ENCODE data around the gene KCNQ1. TPM values are rescaled to one million over a fixed set of nuclear protein-coding genes. Genes with fewer than 3 reads are reported as not detected.

Gene KCNQ1
- total and polyA plus RNA-seq, 2 donors (not counting 1 experiment from before 2014, with no cell fraction given), result 21.5 to 28.8 TPM

- no peak for TF ChIP-seq EZH2 (IDR thresholded peaks at IDR 0.05; ENCODE audit: borderline replicate concordance, insufficient read depth, low read depth, low read length, poor library complexity, severe bottlenecking)
- TF ChIP-seq, protein P1, sequence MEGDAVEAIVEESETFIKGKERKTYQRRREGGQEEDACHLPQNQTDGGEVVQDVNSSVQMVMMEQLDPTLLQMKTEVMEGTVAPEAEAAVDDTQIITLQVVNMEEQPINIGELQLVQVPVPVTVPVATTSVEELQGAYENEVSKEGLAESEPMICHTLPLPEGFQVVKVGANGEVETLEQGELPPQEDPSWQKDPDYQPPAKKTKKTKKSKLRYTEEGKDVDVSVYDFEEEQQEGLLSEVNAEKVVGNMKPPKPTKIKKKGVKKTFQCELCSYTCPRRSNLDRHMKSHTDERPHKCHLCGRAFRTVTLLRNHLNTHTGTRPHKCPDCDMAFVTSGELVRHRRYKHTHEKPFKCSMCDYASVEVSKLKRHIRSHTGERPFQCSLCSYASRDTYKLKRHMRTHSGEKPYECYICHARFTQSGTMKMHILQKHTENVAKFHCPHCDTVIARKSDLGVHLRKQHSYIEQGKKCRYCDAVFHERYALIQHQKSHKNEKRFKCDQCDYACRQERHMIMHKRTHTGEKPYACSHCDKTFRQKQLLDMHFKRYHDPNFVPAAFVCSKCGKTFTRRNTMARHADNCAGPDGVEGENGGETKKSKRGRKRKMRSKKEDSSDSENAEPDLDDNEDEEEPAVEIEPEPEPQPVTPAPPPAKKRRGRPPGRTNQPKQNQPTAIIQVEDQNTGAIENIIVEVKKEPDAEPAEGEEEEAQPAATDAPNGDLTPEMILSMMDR (IDR thresholded peaks at IDR 0.05), result no peak
- Histone ChIP-seq H3K4me3 (ENCODE audit: control extremely low read depth in 1 of 5, extremely low read depth in 1 of 5, insufficient read depth in 1 of 5, low read depth in 2 of 5, low read length in 4 of 5) (no peak overlapping the region), H3K4me1 (ENCODE audit: control insufficient read depth in 2 of 2, insufficient read depth in 2 of 2, low read length in 2 of 2) (no peaks in the 10 kb centered on the region), H2AFZ (ENCODE audit: insufficient read depth, low read depth, low read length, poor library complexity, severe bottlenecking) (no peak overlapping the region), H3K9me3 (ENCODE audit: control extremely low read depth in 1 of 3, control insufficient read depth in 2 of 3, insufficient read depth in 1 of 3, low read length in 2 of 3) (peaks cover 4 to 20% (median 14%) of the 10 kb centered on the region in 3 donors), H4K20me1 (ENCODE audit: control insufficient read depth, insufficient read depth, low read length, poor library complexity, severe bottlenecking) (no peaks in the 10 kb centered on the region), H3K9ac (ENCODE audit: low read length) (no peak overlapping the region), H3K4me2 (replicated peaks; ENCODE audit: low read depth, low read length, poor library complexity, severe bottlenecking) (no peak overlapping the region), H3K27ac (ENCODE audit: low read length in 2 of 2) (no peak overlapping the region), H3K27me3 (replicated peaks in 1 of 4; ENCODE audit: control extremely low read depth in 1 of 4, control insufficient read depth in 3 of 4, insufficient read depth in 4 of 4, low read length in 3 of 4) (no peaks in the 10 kb centered on the region), H3K79me2 (ENCODE audit: control insufficient read depth, insufficient read depth, low read length) (peaks cover 6% of the 10 kb centered on the region), H3K36me3 (replicated peaks in 1 of 2; ENCODE audit: control extremely low read depth in 1 of 2, control insufficient read depth in 1 of 2, extremely low read depth in 1 of 2, insufficient read depth in 2 of 2, low read length in 1 of 2) (peaks cover 0 to 4% of the 10 kb centered on the region in 2 experiments)
- ChIA-PET POLR2A (no interaction called here), CTCF (no interaction called here)
- Mint-ChIP-seq H3K27ac (no peak overlapping the region), H3K4me3 (no peak overlapping the region), H3K4me1 (no peaks in the 10 kb centered on the region), H3K9me3 (ENCODE audit: insufficient read depth) (peaks cover 3% of the 10 kb centered on the region), H3K27me3 (no peaks in the 10 kb centered on the region)
- DNase-seq (no peak), ATAC-seq (ENCODE audit: low read depth) (no peak)
- no CpG with 5 or more reads among the region's 1 CpG for WGBS (ENCODE audit: insufficient coverage)
- intact Hi-C loops (cut with micrococcal nuclease), result no loop called here
These were observed 212.1 kb downstream of the KCNQ1 start for GRCh38 chr11:2656859-2657258.

GRCh38 chr11:2657697-2658284 lies 213.0 kb downstream of the KCNQ1 start:
- Histone ChIP-seq H3K4me2 (replicated peaks; ENCODE audit: low read depth, low read length, poor library complexity, severe bottlenecking) (no peak overlapping the region), H3K27ac (ENCODE audit: low read length in 2 of 2) (no peak overlapping the region), H3K27me3 (replicated peaks in 1 of 4; ENCODE audit: control extremely low read depth in 1 of 4, control insufficient read depth in 3 of 4, insufficient read depth in 4 of 4, low read length in 3 of 4) (no peaks in the 10 kb centered on the region), H3K4me3 (ENCODE audit: control extremely low read depth in 1 of 5, extremely low read depth in 1 of 5, insufficient read depth in 1 of 5, low read depth in 2 of 5, low read length in 4 of 5) (no peak overlapping the region), H3K9ac (ENCODE audit: low read length) (no peak overlapping the region), H3K9me3 (ENCODE audit: control extremely low read depth in 1 of 3, control insufficient read depth in 2 of 3, insufficient read depth in 1 of 3, low read length in 2 of 3) (peaks cover 4 to 15% (median 14%) of the 10 kb centered on the region in 3 donors), H3K36me3 (replicated peaks in 1 of 2; ENCODE audit: control extremely low read depth in 1 of 2, control insufficient read depth in 1 of 2, extremely low read depth in 1 of 2, insufficient read depth in 2 of 2, low read length in 1 of 2) (peaks cover 0 to 4% of the 10 kb centered on the region in 2 experiments), H2AFZ (ENCODE audit: insufficient read depth, low read depth, low read length, poor library complexity, severe bottlenecking) (no peak overlapping the region), H3K79me2 (ENCODE audit: control insufficient read depth, insufficient read depth, low read length) (peaks cover 6% of the 10 kb centered on the region), H4K20me1 (ENCODE audit: control insufficient read depth, insufficient read depth, low read length, poor library complexity, severe bottlenecking) (no peaks in the 10 kb centered on the region), H3K4me1 (ENCODE audit: control insufficient read depth in 2 of 2, insufficient read depth in 2 of 2, low read length in 2 of 2) (no peaks in the 10 kb centered on the region)
- no peak for TF ChIP-seq EZH2 (IDR thresholded peaks at IDR 0.05; ENCODE audit: borderline replicate concordance, insufficient read depth, low read depth, low read length, poor library complexity, severe bottlenecking)
- TF ChIP-seq, protein P1 (IDR thresholded peaks at IDR 0.05), result no peak
- intact Hi-C loops (cut with micrococcal nuclease), result no loop called here
- 90% methylated on average over 2 of the region's 8 CpGs for WGBS (ENCODE audit: insufficient coverage)
- Mint-ChIP-seq H3K27me3 (no peaks in the 10 kb centered on the region), H3K9me3 (ENCODE audit: insufficient read depth) (peaks cover 3% of the 10 kb centered on the region), H3K4me3 (no peak overlapping the region), H3K4me1 (no peaks in the 10 kb centered on the region), H3K27ac (no peak overlapping the region)
- ATAC-seq (ENCODE audit: low read depth) (no peak), DNase-seq (no peak)
- CTCF ChIA-PET, result no interaction called here
- POLR2A ChIA-PET, result no interaction called here

All from B cell (primary cell).